ENCODE results near the gene MPRIP.

DNA sequence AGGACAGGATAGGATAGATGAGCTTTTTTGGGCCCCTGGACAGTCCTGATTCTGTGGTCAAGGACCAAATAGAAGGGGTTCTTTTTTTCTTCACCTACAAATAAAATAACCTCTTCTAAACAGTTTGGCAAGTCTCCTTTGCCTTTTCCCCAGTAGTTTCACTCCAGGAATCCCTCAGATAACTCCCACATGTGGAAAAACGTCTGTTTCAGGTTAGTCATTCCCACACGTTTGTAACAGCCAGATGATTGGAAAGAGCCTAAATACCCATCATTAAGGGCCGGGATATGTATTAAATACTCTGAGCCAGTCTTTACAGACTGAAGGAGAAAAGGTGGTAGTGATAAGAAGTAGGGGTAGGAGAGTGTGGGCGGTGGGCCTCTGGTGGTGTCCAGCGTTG lies 105.6 kb downstream of the MPRIP start:
- TF ChIP-seq, protein P1, sequence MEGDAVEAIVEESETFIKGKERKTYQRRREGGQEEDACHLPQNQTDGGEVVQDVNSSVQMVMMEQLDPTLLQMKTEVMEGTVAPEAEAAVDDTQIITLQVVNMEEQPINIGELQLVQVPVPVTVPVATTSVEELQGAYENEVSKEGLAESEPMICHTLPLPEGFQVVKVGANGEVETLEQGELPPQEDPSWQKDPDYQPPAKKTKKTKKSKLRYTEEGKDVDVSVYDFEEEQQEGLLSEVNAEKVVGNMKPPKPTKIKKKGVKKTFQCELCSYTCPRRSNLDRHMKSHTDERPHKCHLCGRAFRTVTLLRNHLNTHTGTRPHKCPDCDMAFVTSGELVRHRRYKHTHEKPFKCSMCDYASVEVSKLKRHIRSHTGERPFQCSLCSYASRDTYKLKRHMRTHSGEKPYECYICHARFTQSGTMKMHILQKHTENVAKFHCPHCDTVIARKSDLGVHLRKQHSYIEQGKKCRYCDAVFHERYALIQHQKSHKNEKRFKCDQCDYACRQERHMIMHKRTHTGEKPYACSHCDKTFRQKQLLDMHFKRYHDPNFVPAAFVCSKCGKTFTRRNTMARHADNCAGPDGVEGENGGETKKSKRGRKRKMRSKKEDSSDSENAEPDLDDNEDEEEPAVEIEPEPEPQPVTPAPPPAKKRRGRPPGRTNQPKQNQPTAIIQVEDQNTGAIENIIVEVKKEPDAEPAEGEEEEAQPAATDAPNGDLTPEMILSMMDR (IDR thresholded peaks at IDR 0.05) = no peak
- no peak for TF ChIP-seq JUND (IDR thresholded peaks at IDR 0.05)
- TF ChIP-seq, protein P2, sequence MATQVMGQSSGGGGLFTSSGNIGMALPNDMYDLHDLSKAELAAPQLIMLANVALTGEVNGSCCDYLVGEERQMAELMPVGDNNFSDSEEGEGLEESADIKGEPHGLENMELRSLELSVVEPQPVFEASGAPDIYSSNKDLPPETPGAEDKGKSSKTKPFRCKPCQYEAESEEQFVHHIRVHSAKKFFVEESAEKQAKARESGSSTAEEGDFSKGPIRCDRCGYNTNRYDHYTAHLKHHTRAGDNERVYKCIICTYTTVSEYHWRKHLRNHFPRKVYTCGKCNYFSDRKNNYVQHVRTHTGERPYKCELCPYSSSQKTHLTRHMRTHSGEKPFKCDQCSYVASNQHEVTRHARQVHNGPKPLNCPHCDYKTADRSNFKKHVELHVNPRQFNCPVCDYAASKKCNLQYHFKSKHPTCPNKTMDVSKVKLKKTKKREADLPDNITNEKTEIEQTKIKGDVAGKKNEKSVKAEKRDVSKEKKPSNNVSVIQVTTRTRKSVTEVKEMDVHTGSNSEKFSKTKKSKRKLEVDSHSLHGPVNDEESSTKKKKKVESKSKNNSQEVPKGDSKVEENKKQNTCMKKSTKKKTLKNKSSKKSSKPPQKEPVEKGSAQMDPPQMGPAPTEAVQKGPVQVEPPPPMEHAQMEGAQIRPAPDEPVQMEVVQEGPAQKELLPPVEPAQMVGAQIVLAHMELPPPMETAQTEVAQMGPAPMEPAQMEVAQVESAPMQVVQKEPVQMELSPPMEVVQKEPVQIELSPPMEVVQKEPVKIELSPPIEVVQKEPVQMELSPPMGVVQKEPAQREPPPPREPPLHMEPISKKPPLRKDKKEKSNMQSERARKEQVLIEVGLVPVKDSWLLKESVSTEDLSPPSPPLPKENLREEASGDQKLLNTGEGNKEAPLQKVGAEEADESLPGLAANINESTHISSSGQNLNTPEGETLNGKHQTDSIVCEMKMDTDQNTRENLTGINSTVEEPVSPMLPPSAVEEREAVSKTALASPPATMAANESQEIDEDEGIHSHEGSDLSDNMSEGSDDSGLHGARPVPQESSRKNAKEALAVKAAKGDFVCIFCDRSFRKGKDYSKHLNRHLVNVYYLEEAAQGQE (IDR thresholded peaks at IDR 0.05; ENCODE audit: low read depth, low read length) = no peak
- TF ChIP-seq EP300 (IDR thresholded peaks at IDR 0.05; ENCODE audit: borderline replicate concordance in 1 of 2, low read depth in 1 of 2, low read length in 1 of 2) = no peak
- TF ChIP-seq, protein P3, sequence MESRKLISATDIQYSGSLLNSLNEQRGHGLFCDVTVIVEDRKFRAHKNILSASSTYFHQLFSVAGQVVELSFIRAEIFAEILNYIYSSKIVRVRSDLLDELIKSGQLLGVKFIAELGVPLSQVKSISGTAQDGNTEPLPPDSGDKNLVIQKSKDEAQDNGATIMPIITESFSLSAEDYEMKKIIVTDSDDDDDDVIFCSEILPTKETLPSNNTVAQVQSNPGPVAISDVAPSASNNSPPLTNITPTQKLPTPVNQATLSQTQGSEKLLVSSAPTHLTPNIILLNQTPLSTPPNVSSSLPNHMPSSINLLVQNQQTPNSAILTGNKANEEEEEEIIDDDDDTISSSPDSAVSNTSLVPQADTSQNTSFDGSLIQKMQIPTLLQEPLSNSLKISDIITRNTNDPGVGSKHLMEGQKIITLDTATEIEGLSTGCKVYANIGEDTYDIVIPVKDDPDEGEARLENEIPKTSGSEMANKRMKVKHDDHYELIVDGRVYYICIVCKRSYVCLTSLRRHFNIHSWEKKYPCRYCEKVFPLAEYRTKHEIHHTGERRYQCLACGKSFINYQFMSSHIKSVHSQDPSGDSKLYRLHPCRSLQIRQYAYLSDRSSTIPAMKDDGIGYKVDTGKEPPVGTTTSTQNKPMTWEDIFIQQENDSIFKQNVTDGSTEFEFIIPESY (IDR thresholded peaks at IDR 0.05; ENCODE audit: borderline replicate concordance, low read depth) = no peak
- TF ChIP-seq, protein P4, sequence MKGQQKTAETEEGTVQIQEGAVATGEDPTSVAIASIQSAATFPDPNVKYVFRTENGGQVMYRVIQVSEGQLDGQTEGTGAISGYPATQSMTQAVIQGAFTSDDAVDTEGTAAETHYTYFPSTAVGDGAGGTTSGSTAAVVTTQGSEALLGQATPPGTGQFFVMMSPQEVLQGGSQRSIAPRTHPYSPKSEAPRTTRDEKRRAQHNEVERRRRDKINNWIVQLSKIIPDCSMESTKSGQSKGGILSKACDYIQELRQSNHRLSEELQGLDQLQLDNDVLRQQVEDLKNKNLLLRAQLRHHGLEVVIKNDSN (IDR thresholded peaks at IDR 0.05; ENCODE audit: borderline replicate concordance, low read depth) = no peak
- no peak for TF ChIP-seq RXRA (IDR thresholded peaks at IDR 0.05; ENCODE audit: borderline replicate concordance, low read depth)
